GM21529 (cell line): ENCODE results near the gene SDC3.
"Not testable (repeated sequence)": the region's sequence is repeated elsewhere in the genome, so short reads cannot be mapped to it uniquely, and the experiment has no call there.

ENCODE experiments used
- ATAC-seq: cut with Tn5 transposase; IDR thresholded peaks from one replicate; pipeline ENCODE4 v1.9.1; 2021; ENCODE audit not compliant: unreplicated experiment

The SDC3 gene

GRCh38 chr1:30908696-30909364 lies at the start of gene SDC3:
Gene SDC3, minus strand, starts transcription at chr1:30908758. Its CDS starts 172 bp downstream, at chr1:30908586.
- no peak for ATAC-seq

GRCh38 chr1:30957560-30958222 lies 49.1 kb upstream of the SDC3 start:
- no peak for ATAC-seq

GRCh38 chr1:30955448-30956015 lies 47.0 kb upstream of the SDC3 start:
- ATAC-seq, result no peak

DNA sequence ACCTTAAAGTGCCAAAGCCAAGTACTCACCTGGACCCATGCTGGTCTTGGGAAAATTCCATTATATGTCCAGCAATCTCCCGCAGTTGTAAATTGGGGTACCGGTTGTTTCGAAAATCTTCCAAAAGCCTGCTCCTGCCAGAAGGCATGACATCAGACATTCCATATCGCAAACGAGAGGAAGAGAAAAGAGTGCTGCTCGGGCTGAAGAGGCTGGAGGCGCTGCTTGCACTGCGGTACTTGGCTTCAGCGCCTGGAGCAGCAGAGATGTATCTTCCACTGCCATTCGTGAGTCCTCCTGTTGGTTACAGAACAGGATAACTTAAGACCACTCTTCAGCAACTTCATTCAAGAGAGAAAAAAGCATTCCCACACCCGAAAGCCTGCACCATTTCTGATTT lies 45.1 kb upstream of the SDC3 start:
- ATAC-seq, result no peak

DNA sequence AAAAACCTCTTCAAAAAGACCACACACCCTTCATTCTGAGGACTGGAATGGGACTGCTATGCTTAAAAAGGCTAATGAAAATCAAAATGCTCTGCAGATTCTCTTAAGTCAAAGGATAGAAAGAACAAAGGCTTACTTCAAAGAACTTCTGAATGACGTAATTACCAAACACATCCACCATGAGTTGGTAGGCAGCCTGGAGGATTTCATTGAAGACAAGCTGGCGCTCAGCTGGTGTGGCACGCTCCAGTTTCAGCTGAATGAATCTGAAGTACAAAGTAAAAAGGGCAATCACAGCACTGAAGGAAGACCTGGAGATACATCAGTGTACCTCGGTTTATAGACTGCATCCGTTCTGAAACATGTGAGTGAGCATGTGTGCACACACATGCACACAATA lies 43.5 kb upstream of the SDC3 start:
- ATAC-seq, result no peak

GRCh38 chr1:30950700-30951099 lies 42.1 kb upstream of the SDC3 start:
- ATAC-seq, result no peak

DNA sequence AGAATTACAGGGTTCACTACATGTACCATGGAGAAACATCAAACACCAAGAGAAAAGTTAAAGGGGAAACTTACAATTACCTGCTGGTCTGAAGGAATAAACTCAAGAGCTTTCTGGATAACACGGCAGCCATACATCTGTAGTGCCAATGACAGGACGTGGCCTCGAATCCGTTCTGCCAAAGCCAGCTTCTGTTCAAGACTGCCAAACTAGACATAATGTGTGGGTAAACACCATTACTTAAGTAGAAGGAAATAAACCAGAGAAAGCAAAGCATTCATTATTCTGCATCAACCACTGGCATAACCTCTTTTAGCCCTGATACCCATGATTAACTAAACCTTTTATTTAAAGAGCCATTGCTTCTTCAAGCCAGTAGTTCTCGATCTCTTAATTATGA lies 41.5 kb upstream of the SDC3 start:
- ATAC-seq, result no peak

DNA sequence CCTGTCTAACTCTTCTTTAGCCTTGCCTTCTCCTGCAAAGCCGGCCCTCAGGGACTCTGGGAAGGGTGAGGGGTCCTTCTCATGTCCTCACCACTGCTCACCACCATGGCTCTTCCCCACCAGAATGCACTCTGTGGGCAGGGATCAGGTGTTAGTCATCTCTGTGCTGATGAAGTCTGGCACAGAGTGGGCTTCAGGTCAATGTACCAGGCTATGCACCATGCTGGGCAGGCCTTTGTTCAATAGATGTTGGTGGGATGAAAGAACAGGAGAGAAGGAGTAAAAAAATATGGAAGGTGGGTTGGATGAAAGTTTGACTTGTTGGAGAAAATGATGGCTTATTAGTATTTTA lies 40.9 kb upstream of the SDC3 start:
- ATAC-seq, result not testable (repeated sequence)

- ATAC-seq, result not testable (repeated sequence)
Observed at GRCh38 chr1:30948813-30949486, 40.4 kb upstream of the SDC3 start.

DNA sequence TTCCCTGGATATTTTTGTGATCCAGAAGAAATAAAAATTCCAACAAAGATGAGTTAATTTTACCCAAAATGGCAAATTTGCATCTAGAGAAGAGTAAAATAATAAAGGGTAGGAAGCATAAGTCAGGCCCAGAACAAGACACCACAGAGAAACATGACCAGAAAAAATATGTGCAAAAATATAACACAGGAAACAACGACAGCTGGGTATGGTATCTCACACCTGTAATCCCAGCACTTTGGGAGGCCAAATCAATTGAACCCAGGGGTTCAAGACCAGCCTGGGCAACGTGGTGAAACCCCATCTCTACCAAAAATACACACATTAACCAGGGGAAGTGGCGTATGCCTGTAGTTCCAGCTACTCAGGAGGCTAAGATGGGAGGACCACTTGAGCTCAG lies 39.7 kb upstream of the SDC3 start:
- no peak for ATAC-seq

GRCh38 chr1:30947212-30947611 lies 38.7 kb upstream of the SDC3 start:
- no peak for ATAC-seq

DNA sequence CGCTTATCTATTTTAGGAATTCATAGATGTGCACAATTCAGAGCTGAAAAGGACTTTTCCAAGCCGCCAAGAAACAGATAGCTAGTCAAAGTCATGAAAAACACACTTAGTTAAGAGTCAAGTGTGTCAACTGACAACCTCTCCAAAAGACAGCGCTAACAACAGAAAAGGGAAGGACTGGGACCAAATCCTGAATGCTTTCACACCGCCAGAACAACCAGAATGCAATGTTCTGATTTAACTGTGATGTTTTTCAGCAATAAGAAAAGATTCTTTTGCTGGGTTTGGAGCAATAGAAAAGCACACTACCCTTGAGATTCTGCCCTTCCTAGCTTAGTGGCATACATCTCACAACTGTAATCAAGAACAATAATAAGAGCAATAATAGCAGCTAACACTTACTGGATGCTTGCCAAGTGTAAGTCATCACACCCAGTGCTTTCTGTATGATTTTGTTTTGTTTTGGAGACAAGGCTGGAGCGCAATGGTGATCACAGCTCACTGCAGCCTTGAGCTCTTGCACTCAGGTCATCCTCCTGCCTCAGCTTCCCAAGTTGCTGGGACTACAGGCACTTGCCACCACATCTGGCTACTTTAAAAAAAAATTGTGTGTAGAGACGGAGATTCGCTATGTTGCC lies 33.9 kb upstream of the SDC3 start:
- ATAC-seq, result no peak

DNA sequence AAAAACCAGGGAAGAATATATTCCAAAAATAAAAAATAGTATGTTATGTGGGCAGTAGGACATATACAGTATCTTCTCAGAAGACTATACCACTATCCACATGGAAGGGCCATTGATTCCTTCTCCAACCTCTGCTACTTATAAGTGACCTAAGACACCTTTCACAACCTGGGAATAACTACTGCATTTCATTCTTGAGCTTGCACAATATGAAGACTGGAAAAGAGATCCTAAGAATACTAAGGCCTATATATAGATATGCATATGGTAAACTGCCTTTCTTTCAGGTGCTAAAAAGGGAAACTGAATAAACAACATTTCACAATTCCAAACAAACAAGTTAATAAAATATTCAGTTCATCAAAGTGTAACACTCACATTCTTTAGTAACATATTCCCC lies 32.0 kb upstream of the SDC3 start:
- no peak for ATAC-seq

DNA sequence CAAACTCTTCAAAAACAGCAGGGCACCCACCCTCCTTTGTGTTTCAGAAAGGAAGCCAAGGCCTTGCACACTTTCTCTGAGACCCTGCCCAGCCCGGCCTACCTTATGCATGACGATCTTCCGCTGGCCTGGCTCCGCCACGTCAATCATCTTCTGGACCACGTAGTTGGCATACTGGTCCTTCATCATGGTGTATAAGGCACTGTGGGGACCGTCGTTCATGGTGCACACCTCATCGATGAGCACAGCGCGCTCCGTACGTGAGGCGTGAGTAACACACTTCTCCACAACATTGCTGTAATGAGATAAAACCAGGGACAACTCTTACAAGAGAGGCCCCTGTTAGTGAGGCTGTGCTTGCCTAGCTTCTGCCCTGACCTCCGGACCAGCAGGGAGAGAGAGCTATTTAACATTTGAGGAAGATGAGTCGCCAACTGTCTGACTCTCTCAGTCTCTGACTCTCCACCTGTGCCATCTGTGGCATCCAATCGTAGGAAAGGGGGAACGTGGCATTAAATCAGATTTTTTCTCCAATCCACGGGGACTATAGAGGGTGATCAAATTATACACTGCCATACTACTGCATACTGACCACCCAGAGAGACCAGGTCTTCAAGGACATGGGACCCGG lies 28.1 kb upstream of the SDC3 start:
- no peak for ATAC-seq

- ATAC-seq, result not testable (repeated sequence)
Observed at GRCh38 chr1:30935758-30936157, 27.2 kb upstream of the SDC3 start.

DNA sequence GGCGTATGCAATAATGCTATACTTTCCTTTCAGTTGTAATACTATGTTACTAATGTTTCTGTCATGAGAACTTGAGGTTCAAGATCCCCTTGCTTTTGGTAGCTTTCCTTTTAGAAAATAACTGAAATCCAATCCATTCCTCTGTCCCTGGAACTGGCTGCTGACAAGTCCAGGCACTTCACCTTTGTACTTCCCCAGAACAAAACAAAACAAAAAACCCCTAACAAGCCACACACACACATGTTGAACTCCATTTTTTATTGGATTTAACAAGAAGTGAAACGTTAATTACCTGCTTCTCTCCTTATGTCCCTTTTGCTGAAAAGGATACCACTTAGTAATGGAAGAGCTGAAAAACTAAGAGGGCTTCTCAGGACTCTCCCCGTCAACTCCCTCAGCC lies 26.1 kb upstream of the SDC3 start:
- no peak for ATAC-seq

- no peak for ATAC-seq
Observed at GRCh38 chr1:30933874-30934252, 25.3 kb upstream of the SDC3 start.

- ATAC-seq, result no peak
Observed at GRCh38 chr1:30930631-30931173, 22.1 kb upstream of the SDC3 start.

- ATAC-seq, result no peak
Observed at GRCh38 chr1:30929944-30930525, 21.5 kb upstream of the SDC3 start.

DNA sequence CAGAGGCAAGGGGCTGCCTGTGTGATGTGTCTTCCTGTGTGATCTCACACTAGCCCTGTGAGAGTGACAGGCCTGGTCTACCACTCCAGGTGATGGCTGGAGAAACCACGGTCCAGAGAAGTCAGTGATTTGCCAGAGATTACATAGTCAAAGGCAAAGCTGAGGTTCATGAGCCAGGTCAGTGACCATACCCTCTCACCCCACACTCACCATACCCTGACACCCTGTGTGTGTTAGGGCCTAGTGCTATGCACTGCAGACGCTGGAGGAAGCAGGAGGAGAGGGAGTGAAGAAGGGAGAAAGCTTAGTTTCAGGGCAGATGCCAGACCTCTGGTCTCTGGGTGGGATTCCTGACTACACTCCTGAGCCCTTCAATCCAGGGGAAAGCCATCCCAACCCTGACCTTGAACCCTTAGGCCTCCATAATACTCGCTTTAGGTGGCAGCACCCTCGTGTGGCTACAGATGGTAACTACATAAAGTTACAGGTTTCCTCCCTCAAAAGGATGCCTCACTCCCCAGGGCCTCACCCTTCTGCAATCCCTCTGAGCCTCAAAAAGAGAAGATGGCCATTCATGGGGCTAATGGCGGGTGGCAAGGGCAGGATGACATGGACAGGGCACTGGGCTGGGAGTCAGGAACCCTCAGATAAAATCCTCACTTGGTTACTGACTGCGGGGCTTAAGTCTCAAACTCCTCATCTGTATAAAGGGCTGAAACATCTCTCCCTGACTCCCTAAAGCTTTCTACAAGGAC lies 20.8 kb upstream of the SDC3 start:
- no peak for ATAC-seq
